Colonic mucosa (tissue), 4 donors: ENCODE measurements around the gene KLRC4. TPM values are rescaled to one million over a fixed set of nuclear protein-coding genes. Genes with fewer than 3 reads are reported as not detected.
"Not testable (repeated sequence)": the region's sequence is repeated elsewhere in the genome, so short reads cannot be mapped to it uniquely, and the experiment has no call there.

Experiments
- DNase-seq: peaks from one replicate; pipeline ENCODE4 v3.0.0-alpha.2; 2020
- H3K27ac ChIP-seq: fragments of 200-600 bp; one replicate; pipeline ENCODE4 v1.8.0; 2021
- H3K27me3 ChIP-seq: fragments of 200-600 bp; one replicate; pipeline ENCODE4 v1.8.0; 2021
- H3K36me3 ChIP-seq: fragments of 200-600 bp; one replicate; pipeline ENCODE4 v1.8.0; 2021
- H3K4me1 ChIP-seq: fragments of 200-600 bp; one replicate; pipeline ENCODE4 v1.8.0; 2021; ENCODE audit warnings: mild to moderate bottlenecking
- H3K4me3 ChIP-seq: fragments of 200-600 bp; one replicate; pipeline ENCODE4 v1.8.0; 2021
- H3K9ac ChIP-seq, 2 donors: one replicate each; pipeline ENCODE4 v1.7.0; 2013; ENCODE audit warnings: control low read depth in 2 of 2, low read depth in 2 of 2, low read length in 2 of 2
- H3K9me3 ChIP-seq: fragments of 200-600 bp; one replicate; pipeline ENCODE4 v1.8.0; 2021
- intact Hi-C: fragments of 100-400 bp; cut with DNase I; formaldehyde crosslinking; loops from one replicate; pipeline ENCODE4 v1.14.1; 2022
- total RNA-seq, 2 donors: library from RNA; stranded (reverse); fragmentation: NEBNext Ultra II Directional in 1 of 2; extraction: Animal tissue kit (Norgen Biotek cat#: 25700) in 1 of 2; gene quantifications; one replicate each; pipeline ENCODE4 v1.2.1, GENCODE V29; 2021
- TF ChIP-seq, protein P1 (sequence below): fragments of 200-600 bp; IDR thresholded peaks from one replicate; pipeline ENCODE4 v1.8.0; 2022; ENCODE audit warnings: antibody characterized with exemption, mild to moderate bottlenecking
- donor health status: healthy.
- donor health status: DM: no; HTN: no; CAD: no.
- donor health status: DM: no; HTN: no; CAD: no.

Gene KLRC4
- total RNA-seq, 2 donors from 2014 or later, result 0.47 to 0.80 TPM

DNA sequence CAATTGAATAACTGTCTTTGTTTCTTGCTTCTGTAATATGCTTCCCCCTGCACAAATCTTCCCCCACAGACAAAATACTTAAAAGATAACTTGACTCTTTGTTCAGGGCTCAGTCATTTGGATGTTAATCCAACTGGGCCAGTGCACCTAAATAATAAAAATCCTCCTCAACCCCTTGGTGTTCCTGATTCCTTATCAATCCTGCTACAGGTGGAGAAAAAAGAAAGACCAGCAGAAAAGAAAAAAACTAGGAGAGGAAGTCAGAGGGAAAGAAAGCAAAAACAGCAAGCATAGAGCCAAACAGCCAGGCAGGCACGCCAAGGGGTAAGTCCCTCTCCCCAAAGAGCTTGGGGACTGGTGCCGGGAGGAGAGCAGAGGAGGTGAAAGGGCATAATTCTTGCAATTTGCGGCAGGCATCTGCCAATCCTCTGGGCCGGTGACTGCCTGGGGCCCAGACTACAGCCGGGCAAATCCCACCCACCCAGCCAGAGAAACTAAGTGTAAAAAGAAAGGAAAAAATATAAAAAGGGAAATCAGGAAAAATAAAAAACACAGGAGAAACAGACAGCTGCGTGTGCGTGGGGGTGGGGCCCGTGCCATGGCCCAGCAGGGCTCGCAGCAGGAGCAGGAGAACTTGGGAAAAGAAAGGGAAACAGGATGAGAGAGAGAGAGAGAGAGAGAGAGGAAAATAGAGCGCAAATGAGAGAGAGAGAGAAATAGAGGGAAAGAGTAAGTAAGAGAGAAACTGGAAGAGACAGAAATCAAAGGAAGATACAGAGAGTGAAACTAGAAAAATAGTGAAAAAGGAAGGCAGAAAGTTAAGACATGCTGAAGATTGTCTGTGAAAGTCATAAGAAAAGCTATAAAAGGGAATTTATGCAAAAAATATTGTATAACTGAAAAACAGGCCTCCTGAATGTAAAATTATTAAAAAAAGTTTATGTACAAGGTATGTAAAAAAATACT is 41.1 kb downstream of the KLRC4 start:
- DNase-seq, result no peak
- Histone ChIP-seq H3K9me3 (no peaks in the 10 kb centered on the region), H3K4me1 (no peaks in the 10 kb centered on the region), H3K36me3 (no peaks in the 10 kb centered on the region), H3K9ac (no peak overlapping the region), H3K27ac (no peak overlapping the region), H3K4me3 (no peak overlapping the region), H3K27me3 (no peaks in the 10 kb centered on the region)
- TF ChIP-seq, protein P1, sequence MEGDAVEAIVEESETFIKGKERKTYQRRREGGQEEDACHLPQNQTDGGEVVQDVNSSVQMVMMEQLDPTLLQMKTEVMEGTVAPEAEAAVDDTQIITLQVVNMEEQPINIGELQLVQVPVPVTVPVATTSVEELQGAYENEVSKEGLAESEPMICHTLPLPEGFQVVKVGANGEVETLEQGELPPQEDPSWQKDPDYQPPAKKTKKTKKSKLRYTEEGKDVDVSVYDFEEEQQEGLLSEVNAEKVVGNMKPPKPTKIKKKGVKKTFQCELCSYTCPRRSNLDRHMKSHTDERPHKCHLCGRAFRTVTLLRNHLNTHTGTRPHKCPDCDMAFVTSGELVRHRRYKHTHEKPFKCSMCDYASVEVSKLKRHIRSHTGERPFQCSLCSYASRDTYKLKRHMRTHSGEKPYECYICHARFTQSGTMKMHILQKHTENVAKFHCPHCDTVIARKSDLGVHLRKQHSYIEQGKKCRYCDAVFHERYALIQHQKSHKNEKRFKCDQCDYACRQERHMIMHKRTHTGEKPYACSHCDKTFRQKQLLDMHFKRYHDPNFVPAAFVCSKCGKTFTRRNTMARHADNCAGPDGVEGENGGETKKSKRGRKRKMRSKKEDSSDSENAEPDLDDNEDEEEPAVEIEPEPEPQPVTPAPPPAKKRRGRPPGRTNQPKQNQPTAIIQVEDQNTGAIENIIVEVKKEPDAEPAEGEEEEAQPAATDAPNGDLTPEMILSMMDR, result no peak
- intact Hi-C loops, result no loop called here

DNA sequence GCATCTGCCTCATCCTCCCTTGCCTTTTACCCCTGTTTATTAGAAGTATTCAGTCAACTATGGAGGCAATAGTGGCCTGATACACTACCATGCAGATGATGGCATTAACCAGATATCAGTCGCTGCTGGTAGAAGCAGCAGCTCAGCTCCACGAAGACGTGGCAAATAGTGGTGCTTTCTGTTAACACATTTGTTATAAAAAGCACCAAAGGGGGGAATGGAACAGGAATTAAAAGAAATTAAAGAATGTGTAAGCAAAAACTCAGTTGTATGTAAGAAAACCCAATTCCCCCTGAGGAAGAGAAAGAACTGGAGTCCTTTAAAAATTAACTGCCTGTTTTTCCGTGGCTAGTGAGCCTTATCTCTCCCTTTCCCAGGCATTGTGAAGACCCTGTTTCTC is 41.8 kb downstream of the KLRC4 start:
- H3K27me3 ChIP-seq, DNase-seq, intact Hi-C loops, H3K4me3 ChIP-seq, H3K27ac ChIP-seq, H3K36me3 ChIP-seq, H3K9ac ChIP-seq, H3K4me1 ChIP-seq, H3K9me3 ChIP-seq: not testable (repeated sequence)

DNA sequence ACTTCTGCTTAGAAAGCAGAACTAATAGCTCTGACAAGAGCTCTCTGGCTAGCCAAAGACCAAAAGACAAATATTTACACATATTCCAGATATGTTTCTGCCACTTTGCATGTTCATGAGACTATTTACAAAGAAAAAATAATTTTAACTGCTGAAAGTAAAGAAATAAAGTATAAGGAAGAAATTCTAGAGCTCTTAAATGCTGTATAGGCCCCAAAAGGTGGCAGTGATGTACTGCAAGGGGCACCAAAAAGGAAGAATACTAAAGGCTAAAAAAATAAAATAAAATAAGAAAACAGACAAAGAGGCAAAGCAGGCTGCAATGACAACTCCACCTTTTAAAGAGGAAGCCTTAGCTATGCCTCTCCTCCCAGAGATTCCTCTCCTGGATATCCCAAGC is 42.7 kb downstream of the KLRC4 start:
- intact Hi-C loops, result no loop called here
- Histone ChIP-seq H3K4me1 (peaks cover 6% of the 10 kb centered on the region), H3K9ac (no peak overlapping the region), H3K36me3 (no peaks in the 10 kb centered on the region), H3K27me3 (no peaks in the 10 kb centered on the region), H3K4me3 (no peak overlapping the region), H3K9me3 (no peaks in the 10 kb centered on the region), H3K27ac (peak overlapping the region; percentile 85)
- no peak for DNase-seq
- TF ChIP-seq, protein P1, result no peak

DNA sequence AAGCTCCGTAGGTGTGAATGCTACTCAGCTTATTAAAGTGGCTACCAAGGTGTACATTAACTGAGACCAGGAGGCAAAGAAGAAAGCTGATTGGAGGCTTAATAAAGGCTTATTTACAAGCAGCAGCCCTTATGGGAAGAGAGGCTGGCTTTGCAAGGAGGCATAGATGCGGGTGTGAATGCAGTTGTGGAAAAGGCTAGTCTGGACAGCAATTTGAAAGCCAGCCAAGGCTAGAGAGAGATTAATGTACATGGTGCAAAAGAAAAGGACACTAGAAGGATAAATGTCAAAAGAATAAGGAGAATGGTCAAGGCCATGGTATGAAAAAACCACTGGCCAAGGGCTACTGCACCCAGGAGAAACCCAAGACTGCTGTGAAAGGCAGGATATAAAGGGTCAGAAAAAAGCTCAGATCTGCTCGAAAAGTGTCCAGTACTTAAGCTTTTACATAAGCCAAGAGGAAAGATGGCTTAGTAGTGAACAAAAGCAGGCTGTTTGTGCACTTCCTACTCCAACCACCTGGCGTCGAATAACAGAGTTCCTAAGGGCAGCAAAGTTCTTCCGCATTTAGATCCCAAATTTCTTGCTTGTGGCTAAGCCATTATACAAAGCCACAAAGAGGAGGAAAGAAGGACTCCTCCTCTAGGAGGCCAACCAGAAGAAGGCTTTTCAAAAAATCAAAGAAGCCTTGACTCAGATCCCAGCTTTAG is 43.7 kb downstream of the KLRC4 start:
- Histone ChIP-seq H3K4me1 (peaks cover 6% of the 10 kb centered on the region), H3K9ac (peak overlapping the region in 1 of 2 donors; percentile 84), H3K27me3 (no peaks in the 10 kb centered on the region), H3K27ac (peak overlapping the region; percentile 85), H3K9me3 (no peaks in the 10 kb centered on the region), H3K4me3 (peak overlapping the region; percentile 28), H3K36me3 (no peaks in the 10 kb centered on the region)
- intact Hi-C loops, result no loop called here
- TF ChIP-seq, protein P1, result peak; percentile 17
- no peak for DNase-seq

DNA sequence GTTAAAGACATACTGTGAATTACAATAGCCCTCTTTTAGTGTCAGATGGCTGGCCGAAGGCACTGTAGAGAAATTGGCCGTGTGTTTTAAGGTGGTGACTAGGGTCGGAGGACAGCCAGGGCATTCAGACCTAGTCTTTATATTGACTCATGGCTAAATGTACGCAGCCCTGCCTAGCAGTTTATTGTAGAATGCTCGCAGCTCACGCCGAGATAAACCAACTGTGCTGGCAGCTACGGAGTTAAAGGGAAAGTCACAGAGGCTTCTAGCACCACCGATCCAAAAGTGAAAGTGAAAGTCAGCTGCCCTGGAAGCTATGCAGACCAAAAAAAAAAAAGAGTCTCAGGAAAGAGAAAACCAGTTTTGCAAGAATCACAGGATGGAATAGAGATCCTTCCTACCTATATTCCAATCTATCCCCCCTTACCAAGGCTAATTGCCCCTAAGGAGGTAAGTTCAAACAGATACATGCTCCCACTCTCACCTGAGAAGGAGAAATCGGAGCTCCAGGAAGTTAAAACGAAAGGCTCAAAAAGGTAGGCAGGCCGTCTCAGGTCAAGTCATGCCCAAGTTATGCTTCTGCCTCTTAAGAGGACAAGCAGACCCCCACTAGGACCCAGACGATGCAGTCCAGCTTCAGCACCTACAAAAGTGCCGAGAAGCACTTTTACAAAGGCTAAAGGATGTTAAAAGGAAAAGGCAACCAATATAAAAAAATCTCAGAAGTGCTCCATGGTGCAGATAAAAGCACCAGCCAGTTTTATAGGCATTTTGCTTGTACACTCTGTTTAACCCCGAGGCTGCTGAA is 44.5 kb downstream of the KLRC4 start:
- intact Hi-C loops, result no loop called here
- Histone ChIP-seq H3K27ac (peak overlapping the region; percentile 85), H3K4me3 (peak overlapping the region; percentile 28), H3K4me1 (peaks cover 6% of the 10 kb centered on the region), H3K9ac (peak overlapping the region; percentile 77 to 84), H3K9me3 (no peaks in the 10 kb centered on the region), H3K27me3 (no peaks in the 10 kb centered on the region), H3K36me3 (no peaks in the 10 kb centered on the region)
- DNase-seq, result peak; percentile 86
- TF ChIP-seq, protein P1, result no peak
